Measurements from ENCODE around the gene FOXJ2. TPM values are rescaled to one million over a fixed set of nuclear protein-coding genes. Genes with fewer than 3 reads are reported as not detected.

The FOXJ2 gene
- total RNA-seq, 1 experiment from 2014 or later, result 19.7 TPM

DNA sequence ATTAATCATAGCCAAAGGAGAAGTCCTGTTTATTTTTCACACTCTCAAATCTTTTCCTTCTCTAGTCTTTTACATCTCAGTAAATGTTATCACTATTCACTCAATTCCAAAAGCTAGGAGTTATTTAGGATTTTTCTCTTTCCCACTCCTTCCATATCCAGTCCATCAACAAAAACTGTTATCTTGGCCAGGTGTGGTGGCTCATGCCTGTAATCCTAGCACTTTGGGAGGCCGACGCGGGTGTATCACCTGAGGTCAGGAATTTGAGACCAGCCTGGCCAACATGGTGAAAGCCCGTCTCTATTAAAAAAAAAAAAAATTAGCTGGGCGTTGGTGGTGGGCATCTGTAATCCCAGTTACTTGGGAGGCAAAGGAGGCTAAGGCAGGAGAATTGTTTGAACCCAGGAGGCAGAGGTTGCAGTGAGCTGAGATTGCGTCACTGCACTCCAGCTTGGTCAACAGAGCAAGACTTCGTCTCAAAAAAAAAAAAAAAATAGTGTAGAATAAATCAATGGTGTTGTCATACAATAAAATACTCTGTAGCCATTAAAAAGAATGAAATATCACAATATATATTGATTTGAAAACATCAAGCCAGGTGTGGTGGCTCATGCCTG, 46.6 kb upstream of the FOXJ2 start:
- H3K27me3 Mint-ChIP-seq (ENCODE audit: insufficient read depth, unreplicated experiment), result no peaks in the 10 kb centered on the region
- DNase-seq (ENCODE audit: unreplicated experiment), result no peak
- no peak overlapping the region for H3K4me3 Mint-ChIP-seq (ENCODE audit: unreplicated experiment)
- H3K4me1 Mint-ChIP-seq (ENCODE audit: insufficient read depth, unreplicated experiment), result no peaks in the 10 kb centered on the region
- no peaks in the 10 kb centered on the region for H3K9me3 Mint-ChIP-seq (ENCODE audit: unreplicated experiment)
- no peak overlapping the region for H3K27ac Mint-ChIP-seq (ENCODE audit: low read depth, unreplicated experiment)
- ChIA-PET POLR2A (interaction anchor here (0.9 kb wide), 1 partner anchor 15 kb away, joined by 3 read pairs; no protein-coding TSS in a partner anchor), CTCF (interaction anchor here (0.5 to 2.0 kb wide), 5 partner anchors 9 to 1490 kb away, joined by 3 to 11 read pairs (median 5); no protein-coding TSS in a partner anchor)
- intact Hi-C loops (cut with micrococcal nuclease), result no loop called here
- no peak for TF ChIP-seq CTCF (IDR thresholded peaks at IDR 0.05; ENCODE audit: unreplicated experiment)
- no peaks in the 10 kb centered on the region for H3K36me3 Mint-ChIP-seq (ENCODE audit: insufficient read depth, unreplicated experiment)
- BruUV-seq (replicated peaks), result no TSS peak

GRCh38 chr12:7989827-7990491, 42.6 kb upstream of the FOXJ2 start:
- ChIA-PET POLR2A (no interaction called here), CTCF (interaction anchor here (0.7 kb wide), 1 partner anchor 470 kb away, joined by 3 read pairs; no protein-coding TSS in a partner anchor)
- Mint-ChIP-seq H3K36me3 (ENCODE audit: insufficient read depth, unreplicated experiment) (no peaks in the 10 kb centered on the region), H3K27ac (ENCODE audit: low read depth, unreplicated experiment) (no peak overlapping the region), H3K4me1 (ENCODE audit: insufficient read depth, unreplicated experiment) (no peaks in the 10 kb centered on the region), H3K4me3 (ENCODE audit: unreplicated experiment) (no peak overlapping the region), H3K27me3 (ENCODE audit: insufficient read depth, unreplicated experiment) (no peaks in the 10 kb centered on the region), H3K9me3 (ENCODE audit: unreplicated experiment) (no peaks in the 10 kb centered on the region)
- no peak for TF ChIP-seq CTCF (IDR thresholded peaks at IDR 0.05; ENCODE audit: unreplicated experiment)
- no TSS peak for BruUV-seq (replicated peaks)
- no peak for DNase-seq (ENCODE audit: unreplicated experiment)
- intact Hi-C loops (cut with micrococcal nuclease), result no loop called here

- ChIA-PET CTCF (interaction anchor here (0.7 to 4.7 kb wide), 2 partner anchors 58 to 107 kb away, joined by 4 to 70 read pairs; partner anchors contain the start of gene SLC2A3), POLR2A (interaction anchor here (0.5 to 1.1 kb wide), 2 partner anchors 73 to 161 kb away, joined by 3 read pairs; no protein-coding TSS in a partner anchor)
- no peak for TF ChIP-seq CTCF (IDR thresholded peaks at IDR 0.05; ENCODE audit: unreplicated experiment)
- no peaks in the 10 kb centered on the region for H3K9me3 Mint-ChIP-seq (ENCODE audit: unreplicated experiment)
- no peak for DNase-seq (ENCODE audit: unreplicated experiment)
- no peak overlapping the region for H3K27ac Mint-ChIP-seq (ENCODE audit: low read depth, unreplicated experiment)
- H3K36me3 Mint-ChIP-seq (ENCODE audit: insufficient read depth, unreplicated experiment), result no peaks in the 10 kb centered on the region
- BruUV-seq (replicated peaks), result no TSS peak
- H3K4me1 Mint-ChIP-seq (ENCODE audit: insufficient read depth, unreplicated experiment), result no peaks in the 10 kb centered on the region
- H3K4me3 Mint-ChIP-seq (ENCODE audit: unreplicated experiment), result no peak overlapping the region
- no peaks in the 10 kb centered on the region for H3K27me3 Mint-ChIP-seq (ENCODE audit: insufficient read depth, unreplicated experiment)
- intact Hi-C loops (cut with micrococcal nuclease), result no loop called here
These were observed 41.0 kb upstream of the FOXJ2 start for GRCh38 chr12:7991535-7991934.

DNA sequence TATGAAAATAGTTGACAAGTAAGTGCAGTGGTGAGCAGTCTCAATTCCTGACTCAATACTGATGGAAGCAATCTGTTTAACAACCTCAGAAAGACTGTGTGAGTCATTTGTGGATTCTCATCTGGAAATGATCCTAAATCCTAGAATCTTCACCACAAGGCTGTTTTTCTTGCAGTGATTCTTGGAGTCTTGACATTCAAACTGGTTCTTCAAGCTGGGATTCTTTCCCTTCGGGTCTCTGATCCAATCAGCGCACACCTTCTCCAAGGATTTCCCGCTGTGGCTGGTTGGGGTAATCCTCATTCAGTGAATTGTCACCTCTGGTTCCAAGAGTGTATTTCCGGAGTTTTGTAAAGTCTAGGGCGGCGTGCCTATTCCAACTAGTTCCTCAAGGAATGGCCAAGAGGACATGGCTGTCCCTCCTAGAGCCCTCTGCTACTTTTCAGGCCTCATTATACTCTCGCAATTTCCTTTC, 37.7 kb upstream of the FOXJ2 start:
- intact Hi-C loops (cut with micrococcal nuclease), result loop anchor here (1.0 kb wide), 2 partner anchors 61 to 134 kb away; no protein-coding TSS in a partner anchor
- peak; percentile 52 for DNase-seq (ENCODE audit: unreplicated experiment)
- H3K27me3 Mint-ChIP-seq (ENCODE audit: insufficient read depth, unreplicated experiment), result no peaks in the 10 kb centered on the region
- H3K4me3 Mint-ChIP-seq (ENCODE audit: unreplicated experiment), result no peak overlapping the region
- ChIA-PET POLR2A (interaction anchor here (0.9 to 1.2 kb wide), 3 partner anchors 38 to 134 kb away, joined by 3 read pairs; partner anchors contain the start of gene FOXJ2), CTCF (interaction anchor here (0.6 to 4.7 kb wide), 22 partner anchors 9 to 279 kb away, joined by 3 to 70 read pairs (median 6); partner anchors contain the start of gene SLC2A3)
- no peak for TF ChIP-seq CTCF (IDR thresholded peaks at IDR 0.05; ENCODE audit: unreplicated experiment)
- no TSS peak for BruUV-seq (replicated peaks)
- H3K9me3 Mint-ChIP-seq (ENCODE audit: unreplicated experiment), result no peaks in the 10 kb centered on the region
- no peaks in the 10 kb centered on the region for H3K4me1 Mint-ChIP-seq (ENCODE audit: insufficient read depth, unreplicated experiment)
- H3K36me3 Mint-ChIP-seq (ENCODE audit: insufficient read depth, unreplicated experiment), result no peaks in the 10 kb centered on the region
- no peak overlapping the region for H3K27ac Mint-ChIP-seq (ENCODE audit: low read depth, unreplicated experiment)

Measured in MCF 10A (cell line).